Measurements from ENCODE around the gene IL33.

IL33 gene

GRCh38 chr9:6186691-6187090 is 28.9 kb upstream of the IL33 start:
- no peak for DNase-seq (ENCODE audit: low read depth)
- H3K4me3 ChIP-seq (ENCODE audit: control insufficient read depth, low read depth, low read length): no peak overlapping the region
- TF ChIP-seq CTCF (IDR thresholded peaks at IDR 0.05; ENCODE audit: control insufficient read depth, insufficient read depth, low read depth, low read length, missing control alignments): no peak

GRCh38 chr9:6187272-6187671 is 28.3 kb upstream of the IL33 start:
- H3K4me3 ChIP-seq (ENCODE audit: control insufficient read depth, low read depth, low read length): no peak overlapping the region
- TF ChIP-seq CTCF (IDR thresholded peaks at IDR 0.05; ENCODE audit: control insufficient read depth, insufficient read depth, low read depth, low read length, missing control alignments): no peak
- DNase-seq (ENCODE audit: low read depth): no peak

- no peak for TF ChIP-seq CTCF (IDR thresholded peaks at IDR 0.05; ENCODE audit: control insufficient read depth, insufficient read depth, low read depth, low read length, missing control alignments)
- H3K4me3 ChIP-seq (ENCODE audit: control insufficient read depth, low read depth, low read length): no peak overlapping the region
- no peak for DNase-seq (ENCODE audit: low read depth)
These were observed 27.1 kb upstream of the IL33 start for GRCh38 chr9:6188466-6188865.

GRCh38 chr9:6188906-6189305 is 26.7 kb upstream of the IL33 start:
- TF ChIP-seq CTCF (IDR thresholded peaks at IDR 0.05; ENCODE audit: control insufficient read depth, insufficient read depth, low read depth, low read length, missing control alignments): no peak
- no peak overlapping the region for H3K4me3 ChIP-seq (ENCODE audit: control insufficient read depth, low read depth, low read length)
- no peak for DNase-seq (ENCODE audit: low read depth)

GRCh38 chr9:6194934-6195333 is 20.7 kb upstream of the IL33 start:
- H3K4me3 ChIP-seq (ENCODE audit: control insufficient read depth, low read depth, low read length): no peak overlapping the region
- peak; percentile 41 for TF ChIP-seq CTCF (IDR thresholded peaks at IDR 0.05; ENCODE audit: control insufficient read depth, insufficient read depth, low read depth, low read length, missing control alignments)
- no peak for DNase-seq (ENCODE audit: low read depth)

GRCh38 chr9:6195714-6196360 is 19.8 kb upstream of the IL33 start:
- H3K4me3 ChIP-seq (ENCODE audit: control insufficient read depth, low read depth, low read length): no peak overlapping the region
- TF ChIP-seq CTCF (IDR thresholded peaks at IDR 0.05; ENCODE audit: control insufficient read depth, insufficient read depth, low read depth, low read length, missing control alignments): no peak
- DNase-seq (ENCODE audit: low read depth): no peak

- peak; percentile 62 for TF ChIP-seq CTCF (IDR thresholded peaks at IDR 0.05; ENCODE audit: control insufficient read depth, insufficient read depth, low read depth, low read length, missing control alignments)
- no peak for DNase-seq (ENCODE audit: low read depth)
- H3K4me3 ChIP-seq (ENCODE audit: control insufficient read depth, low read depth, low read length): no peak overlapping the region
These were observed 18.3 kb upstream of the IL33 start for GRCh38 chr9:6197330-6197729.
